ENCODE data around the gene MOB2.

DNA sequence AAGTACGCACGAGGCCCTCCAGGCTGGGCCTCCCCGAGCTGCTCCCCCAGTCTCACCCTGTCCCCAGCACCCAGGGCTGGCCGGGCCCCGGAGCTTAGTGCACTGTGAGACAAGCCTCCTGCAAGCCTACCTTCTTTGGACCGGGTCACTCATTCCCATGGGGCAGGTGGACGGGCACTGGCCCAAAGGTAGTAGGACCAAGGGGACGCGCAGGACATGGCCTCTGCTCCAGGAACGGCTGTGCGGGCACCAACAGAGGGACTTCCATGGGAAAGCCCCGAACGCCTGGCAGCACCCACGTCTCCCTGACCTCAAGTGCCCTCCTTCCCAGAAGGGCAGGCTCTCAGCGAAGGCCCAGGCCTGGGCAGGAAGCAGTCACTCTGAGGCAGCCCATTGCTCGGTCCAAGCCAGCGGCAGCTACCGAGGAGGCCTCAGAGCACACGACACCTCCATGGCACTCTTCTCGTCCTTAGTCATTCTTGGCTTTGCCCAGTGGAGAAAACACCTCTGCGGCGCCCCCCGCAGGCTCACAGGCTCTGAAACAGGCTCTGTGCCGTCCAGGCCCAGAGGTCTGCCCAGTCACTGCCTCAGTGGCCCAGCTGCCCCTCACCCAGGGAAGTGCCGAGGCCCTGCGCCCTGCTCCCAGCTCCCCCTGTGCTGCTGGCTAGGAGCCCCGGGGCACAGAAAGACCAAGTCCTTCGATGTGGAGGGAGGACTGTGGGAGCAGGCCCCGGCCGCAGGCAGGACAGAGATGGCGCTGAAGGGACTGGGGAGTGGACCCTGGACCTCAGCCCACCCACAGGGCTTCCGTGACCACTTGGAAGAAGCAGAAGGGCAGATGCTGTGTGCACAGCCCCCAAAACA lies 3.8 kb downstream of the MOB2 start:
- TF ChIP-seq EZH2phosphoT487 (IDR thresholded peaks at IDR 0.05; ENCODE audit: borderline replicate concordance), result no peak
- TF ChIP-seq, protein P1, sequence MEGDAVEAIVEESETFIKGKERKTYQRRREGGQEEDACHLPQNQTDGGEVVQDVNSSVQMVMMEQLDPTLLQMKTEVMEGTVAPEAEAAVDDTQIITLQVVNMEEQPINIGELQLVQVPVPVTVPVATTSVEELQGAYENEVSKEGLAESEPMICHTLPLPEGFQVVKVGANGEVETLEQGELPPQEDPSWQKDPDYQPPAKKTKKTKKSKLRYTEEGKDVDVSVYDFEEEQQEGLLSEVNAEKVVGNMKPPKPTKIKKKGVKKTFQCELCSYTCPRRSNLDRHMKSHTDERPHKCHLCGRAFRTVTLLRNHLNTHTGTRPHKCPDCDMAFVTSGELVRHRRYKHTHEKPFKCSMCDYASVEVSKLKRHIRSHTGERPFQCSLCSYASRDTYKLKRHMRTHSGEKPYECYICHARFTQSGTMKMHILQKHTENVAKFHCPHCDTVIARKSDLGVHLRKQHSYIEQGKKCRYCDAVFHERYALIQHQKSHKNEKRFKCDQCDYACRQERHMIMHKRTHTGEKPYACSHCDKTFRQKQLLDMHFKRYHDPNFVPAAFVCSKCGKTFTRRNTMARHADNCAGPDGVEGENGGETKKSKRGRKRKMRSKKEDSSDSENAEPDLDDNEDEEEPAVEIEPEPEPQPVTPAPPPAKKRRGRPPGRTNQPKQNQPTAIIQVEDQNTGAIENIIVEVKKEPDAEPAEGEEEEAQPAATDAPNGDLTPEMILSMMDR (conservative IDR thresholded peaks at IDR 0.05; ENCODE audit: low read length), result no peak
